Renal cortex interstitium (tissue), 11 donors: ENCODE results near the gene SFTPA2. TPM values are rescaled to one million over a fixed set of nuclear protein-coding genes. Genes with fewer than 3 reads are reported as not detected.
"Not testable (repeated sequence)": the region's sequence is repeated elsewhere in the genome, so short reads cannot be mapped to it uniquely, and the experiment has no call there.

Source experiments
- DNase-seq, 11 donors: peaks; one replicate each; pipeline ENCODE4 v3.0.0-alpha.2; 2013; ENCODE audit warnings: low read depth in 9 of 11, low spot score in 4 of 11; ENCODE audit errors: extremely low read depth in 1 of 11
- polyA plus RNA-seq, 3 donors: library from polyadenylated mRNA; unstranded; fragments of 120-200 nt; gene quantifications; one replicate each; pipeline ENCODE4 v1.2.1, GENCODE V29; 2013; ENCODE audit not compliant: insufficient read length in 3 of 3

The SFTPA2 gene
- polyA plus RNA-seq, 3 donors: 0.09 TPM; not detected in 2

DNA sequence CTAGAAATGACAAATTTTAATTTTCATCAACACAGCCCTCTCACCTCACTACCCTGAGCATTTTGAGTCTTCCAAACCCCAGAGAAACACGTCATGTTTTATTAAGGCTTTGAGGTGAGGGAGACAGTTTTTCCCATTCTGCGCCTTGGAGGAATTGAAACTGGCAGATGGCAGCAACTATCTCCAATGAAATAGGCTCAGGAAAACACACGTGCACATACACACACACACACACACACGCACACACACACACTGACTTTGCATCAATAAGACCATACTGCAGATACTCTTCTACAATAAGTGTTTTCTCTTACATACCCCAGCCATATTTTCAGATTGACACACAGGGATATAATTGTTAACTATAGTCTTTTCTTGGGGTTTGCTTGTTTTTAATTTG, 3.2 kb upstream of the SFTPA2 start:
- DNase-seq: no peak

DNA sequence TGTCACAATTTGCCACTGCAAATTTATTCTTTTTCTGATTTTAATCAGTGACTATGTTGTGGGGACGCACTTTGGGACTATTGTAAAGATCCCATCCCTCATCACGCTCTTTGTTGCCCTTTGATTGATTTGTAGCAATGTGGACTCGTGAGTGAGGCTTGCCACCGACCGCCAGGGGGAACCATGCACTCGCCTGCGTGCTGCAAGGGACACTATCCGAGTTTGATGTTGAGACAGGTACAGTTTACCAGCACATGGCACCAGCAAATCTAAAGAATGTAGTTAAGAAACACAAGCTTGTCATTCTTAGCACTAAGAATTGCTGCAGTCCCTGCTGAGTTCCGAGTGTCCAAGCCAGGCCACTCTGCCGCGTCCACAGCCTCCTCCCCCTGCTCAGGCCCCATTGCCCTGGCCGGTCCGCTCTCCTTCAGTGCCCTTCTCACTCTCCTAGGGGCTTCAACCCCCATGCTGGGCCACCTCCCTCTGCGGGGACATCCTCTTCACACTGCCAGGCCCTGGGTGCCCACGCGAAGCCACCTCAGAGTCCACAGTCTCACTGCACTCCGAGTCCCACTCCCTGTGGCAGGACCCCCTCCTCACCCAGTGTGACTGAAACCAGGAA, 2.0 kb upstream of the SFTPA2 start:
- peak; percentile 19 to 63 (median 40) for DNase-seq

DNA sequence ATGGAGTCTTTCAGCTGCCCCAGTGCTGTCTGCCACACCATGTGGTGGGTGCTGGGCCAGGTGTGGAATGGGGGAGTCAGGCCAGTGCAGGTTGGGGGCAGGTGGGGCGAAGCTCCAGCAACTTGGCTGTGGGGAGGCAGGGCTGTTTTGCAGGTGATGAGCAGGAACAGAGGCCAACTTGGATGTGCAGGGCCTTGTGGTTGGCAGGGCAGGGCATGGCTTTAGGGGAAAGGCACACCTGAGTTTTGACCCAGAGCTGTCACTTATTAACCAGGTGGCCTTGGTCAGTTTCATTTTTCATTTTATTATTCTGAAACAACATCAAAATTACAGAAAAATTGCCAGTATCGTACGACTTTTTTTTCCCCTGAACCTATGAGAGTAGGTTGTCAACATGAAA, 1.1 kb upstream of the SFTPA2 start:
- DNase-seq: no peak

DNA sequence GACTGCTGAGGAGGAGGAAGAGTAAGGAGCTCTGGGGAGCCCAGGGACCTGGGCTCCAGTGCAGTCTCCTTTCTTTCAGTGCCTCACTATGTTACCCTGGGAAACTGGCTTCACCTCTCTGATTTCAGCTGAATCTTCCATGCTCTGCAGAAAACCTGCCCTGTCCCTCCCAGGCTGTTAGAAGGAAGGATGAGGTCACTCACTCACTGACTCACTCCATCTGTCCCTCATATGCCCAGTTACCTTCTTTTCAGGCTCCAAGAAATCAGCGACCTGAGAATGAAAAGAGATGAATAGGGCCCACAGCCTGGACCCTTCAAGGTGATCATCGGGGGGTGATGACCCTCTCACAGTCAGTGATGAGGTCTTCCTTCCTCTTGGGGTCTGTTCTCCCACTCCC, 481 bp downstream of the SFTPA2 start:
- no peak for DNase-seq

DNA sequence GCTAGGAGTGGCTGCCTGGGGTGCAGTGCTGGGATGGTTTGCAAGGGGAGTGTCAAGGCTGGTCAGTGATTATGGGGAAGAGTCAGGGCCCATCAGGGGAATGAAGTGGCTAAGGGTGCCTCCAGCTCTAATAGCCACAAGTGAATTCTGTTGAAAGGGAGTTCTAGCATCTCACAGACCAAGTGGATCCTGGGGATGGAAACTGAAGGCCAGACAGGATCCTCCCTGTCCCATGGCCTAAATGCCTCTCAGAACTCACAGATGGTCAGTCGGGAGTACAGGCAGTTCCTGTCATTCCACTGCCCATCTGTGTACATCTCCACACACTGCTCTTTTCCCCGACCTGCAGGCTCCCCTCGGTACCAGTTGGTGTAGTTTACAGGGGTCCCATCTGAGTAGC, 3.2 kb downstream of the SFTPA2 start:
- not testable (repeated sequence) for DNase-seq

DNA sequence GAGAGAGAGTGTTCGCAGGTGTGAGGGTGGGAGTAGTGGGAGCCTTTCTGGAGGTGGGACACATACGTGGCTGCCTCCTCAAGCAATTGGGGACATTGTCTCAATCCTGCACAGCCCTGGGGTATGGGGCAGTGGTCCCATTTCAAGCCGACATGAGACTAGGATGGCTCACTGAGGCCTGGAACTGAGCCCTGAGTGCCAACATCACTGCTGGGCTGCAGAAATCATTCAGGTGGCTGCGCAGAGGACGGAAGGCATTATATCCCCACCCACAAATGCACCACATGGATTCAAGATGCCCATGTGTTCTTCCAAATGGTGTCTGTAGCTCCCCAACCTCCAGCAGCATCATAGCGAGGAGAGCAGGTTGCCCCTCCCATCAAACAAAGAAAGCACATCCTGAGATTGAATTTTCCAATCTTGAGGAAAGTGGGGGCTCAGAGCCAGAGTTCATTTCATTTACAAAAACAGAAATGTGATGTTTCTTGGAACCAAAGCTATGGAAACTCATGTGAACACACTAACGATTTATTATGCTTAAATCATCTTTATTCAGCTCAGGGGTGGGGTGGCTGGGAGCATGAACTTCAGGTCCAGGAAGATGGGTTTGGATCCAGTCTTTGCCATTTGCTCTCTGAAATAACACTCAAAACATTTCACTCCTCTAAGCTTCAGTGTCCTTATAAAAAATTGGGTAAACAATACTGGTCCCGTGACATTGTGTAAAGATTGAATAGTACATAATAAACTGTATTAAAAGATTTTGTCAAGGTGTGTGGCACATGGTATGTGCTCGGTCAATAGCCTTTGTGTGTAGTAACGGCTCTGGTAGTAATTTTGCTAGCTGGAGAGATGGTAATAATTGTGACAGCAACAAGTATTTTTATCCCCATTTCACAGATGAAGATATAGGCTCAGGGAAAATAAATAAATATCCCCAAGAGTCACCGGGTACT, 4.6 kb downstream of the SFTPA2 start:
- no peak for DNase-seq

DNA sequence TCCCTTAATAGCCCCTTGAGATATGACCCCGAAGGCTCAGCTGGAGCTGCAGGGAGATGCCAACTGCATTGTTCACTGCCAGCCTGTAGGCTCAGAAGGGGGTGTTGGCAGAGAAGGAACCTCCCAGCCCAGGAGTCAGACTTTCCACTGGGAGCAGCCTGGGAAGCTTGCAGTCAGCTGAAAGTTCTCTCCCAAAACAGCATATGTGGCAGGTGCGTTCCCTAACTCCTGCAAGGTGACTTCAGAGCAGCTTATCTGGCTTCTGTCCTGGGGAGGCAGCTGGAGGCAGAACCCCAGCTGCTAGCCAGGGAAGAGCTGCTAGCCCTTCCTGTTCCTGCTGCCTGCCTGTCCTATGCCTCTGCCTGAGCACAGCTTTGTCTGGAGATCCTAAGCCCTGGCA, 8.1 kb downstream of the SFTPA2 start:
- no peak for DNase-seq

DNA sequence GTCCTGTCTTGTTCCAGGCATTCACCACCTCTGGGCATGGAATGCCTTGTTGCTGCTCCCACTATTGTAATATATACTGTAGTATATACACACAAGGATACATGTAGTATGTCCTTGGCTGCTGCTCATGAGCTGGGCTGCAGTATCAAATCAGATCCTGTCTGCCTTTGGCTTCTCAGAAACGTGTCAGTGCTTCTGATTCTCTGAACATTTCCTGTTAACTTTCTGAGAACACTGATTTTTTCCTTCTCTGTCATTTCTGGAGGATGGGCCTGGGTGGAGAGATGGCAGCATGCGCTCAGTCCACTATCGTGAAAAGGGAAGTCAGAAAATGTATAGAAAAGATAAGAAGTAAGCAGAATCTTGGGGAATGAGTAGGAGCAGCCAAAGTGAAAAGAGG, 12.2 kb downstream of the SFTPA2 start:
- DNase-seq: no peak

DNA sequence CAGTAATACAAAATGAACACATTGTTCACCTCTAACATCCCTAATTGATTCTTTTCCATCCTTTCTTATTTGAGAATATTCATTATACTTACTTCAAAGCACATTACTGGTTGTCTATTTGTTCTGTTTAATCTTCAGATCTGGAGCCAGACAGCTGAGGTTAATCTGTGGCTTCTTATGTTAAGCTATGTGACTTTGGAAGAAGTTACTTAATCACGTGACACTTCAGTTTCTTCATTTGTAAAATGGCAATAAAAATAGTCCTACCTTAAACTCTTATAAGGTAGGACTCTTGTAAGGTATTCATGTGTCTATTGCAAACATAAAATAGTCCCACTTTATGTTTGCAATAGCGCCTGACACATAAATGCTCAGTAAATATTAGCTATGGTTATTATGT, 13.1 kb downstream of the SFTPA2 start:
- not testable (repeated sequence) for DNase-seq

DNA sequence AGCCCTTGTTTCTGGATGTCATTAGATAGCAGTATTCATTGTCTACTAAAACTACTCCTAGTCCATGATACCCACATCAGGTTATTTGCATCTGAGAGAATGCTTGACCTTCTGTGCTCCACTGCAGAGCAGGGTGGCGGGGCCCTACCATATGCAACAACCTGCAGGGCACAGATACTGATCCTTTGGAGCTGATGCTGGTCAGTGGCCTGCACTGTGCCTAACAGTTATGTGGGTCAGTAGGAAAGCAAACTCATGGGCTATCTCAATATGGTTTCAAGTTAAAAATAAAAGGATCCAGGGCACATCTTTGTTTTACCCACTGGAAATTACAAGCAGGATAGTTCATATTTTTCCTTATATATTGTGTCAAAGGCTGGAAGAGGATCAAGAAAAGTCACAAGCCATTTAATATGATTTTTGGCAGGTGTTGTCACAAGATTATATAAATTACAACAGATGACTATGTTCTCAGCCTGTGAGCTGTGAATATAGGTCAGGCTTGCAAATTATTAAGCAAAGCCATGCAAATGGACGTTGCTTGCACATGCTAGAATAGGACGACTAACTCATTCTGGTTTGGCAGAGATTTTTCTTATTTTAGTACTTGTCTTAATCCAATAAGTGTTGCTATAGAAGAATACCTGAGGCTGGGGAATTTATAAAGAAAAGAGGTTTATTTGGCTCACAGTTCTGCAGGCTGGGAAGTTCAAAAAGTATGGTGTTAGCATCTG, 15.1 kb downstream of the SFTPA2 start:
- DNase-seq: not testable (repeated sequence)

DNA sequence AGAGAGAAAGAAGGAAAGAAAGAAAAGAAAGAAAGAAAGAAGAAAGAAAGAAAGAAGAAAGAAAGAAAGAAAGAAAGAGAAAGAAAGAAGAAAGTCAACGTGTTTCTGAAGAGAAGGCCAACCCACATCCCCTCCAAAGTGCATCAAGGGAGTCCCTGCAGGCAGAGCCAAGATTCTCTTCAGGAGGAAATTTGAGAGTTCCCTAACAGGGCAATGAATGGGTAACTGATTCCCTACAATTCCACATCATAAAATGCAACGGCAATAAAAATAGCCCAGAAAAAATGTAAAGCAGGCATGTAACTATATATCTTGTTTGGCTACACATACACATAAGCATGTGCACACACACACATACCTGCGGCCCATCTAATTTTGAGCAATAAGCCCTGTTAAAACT, 15.8 kb downstream of the SFTPA2 start:
- DNase-seq: not testable (repeated sequence)

DNA sequence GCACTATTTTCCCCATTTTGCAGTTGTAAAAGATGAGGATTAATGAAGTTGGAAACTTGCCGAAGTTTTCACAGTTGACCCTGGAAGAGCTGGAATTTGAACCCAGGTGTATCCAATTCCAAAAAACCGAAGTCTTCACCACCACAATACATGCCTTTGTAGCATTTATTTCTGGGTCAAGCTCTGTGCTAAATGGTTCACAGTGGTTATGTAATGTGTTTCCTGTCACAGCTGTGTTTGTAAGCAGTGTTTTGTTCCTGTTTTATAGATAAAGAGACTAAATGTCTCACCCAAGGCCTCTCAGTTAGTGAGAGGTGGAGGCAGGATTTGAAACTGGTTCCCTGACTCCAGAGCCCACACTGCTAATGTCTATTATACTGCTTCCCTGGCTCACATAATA, 17.6 kb downstream of the SFTPA2 start:
- no peak for DNase-seq

DNA sequence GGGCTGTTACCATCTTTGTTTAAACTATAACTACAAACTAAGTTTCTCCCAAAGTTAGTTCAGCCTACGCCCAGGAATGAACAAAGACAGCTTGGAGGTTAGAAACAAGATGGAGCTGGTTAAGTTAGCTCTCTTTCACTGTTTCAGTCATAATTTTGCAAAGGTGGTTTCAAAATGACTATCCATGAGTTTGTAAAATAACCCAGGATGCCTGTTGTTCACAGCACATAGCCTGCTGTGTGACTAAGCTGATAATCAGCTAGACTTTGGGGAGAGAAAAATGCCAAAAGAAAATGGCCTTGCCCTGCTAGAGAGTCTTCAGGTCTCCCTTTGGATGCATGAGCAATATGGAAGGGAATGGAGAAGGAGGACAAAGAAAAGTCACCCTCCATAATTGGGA, 19.3 kb downstream of the SFTPA2 start:
- DNase-seq: not testable (repeated sequence)

DNA sequence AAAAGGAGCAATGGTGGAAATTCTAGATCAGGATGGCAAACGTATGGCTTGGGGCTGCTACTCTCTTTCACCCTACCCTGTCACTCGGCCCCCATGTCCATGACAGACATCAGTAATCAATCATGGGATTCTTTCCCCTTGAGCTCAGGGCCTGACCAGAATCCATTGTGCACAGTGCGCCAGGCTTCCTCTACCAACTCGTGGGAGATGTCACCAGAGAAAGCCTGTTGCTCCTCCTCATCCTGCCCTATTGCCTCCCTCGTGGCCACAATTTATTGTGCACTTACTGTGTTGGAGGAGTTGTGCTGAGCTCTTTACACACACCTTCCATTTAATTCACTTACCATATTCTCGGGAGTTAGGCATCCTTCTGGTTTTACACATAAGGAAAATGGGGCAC, 21.9 kb downstream of the SFTPA2 start:
- DNase-seq: not testable (repeated sequence)

DNA sequence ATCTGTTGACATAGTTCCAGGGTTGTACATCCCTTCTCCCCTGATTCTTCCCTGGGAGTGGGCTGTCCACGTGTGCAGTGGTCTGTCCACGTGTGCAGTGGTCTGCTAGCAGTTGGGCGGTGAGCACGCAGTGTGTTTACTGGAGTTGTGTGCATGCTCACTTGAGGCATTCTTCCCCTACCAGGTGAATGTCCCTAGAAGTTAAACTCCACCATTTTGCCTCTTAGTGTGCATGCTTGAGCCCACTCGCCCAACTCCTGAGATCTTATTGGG, 26.4 kb downstream of the SFTPA2 start:
- DNase-seq: not testable (repeated sequence)

DNA sequence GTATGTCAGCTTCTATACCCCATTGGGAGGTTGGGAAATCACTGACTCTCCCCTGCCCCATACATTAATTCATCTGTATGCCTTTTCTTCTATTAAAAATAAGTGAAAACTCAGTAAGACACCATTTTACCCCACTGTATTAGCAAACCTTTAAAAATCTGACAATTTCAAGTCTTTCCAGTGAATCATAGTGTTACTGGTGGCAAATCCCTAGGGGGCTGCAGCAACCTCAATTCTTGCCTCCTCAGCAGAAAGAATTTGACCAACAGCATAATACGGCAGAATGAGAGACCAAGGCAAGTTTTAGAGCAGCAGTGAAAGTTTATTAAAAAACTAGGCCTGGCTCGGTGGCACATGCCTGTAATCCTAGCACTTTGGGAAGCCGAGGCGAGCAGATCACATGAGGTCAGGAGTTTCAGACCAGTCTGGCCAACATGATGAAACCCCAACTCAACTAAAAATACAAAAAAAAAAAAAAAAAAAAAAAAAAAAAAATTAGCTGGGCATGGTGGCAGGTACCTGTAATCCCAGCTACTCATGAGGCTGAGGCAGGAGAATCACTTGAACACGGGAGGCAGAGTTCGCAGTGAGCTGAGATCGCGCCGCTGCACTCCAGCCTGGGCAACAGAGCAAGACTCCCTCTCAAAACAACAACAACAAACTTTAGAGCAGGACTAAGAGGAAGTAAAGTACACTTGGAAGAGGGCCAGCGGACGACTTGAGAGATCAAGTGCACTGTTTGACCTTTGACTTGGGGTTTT, 26.9 kb downstream of the SFTPA2 start:
- DNase-seq: not testable (repeated sequence)

DNA sequence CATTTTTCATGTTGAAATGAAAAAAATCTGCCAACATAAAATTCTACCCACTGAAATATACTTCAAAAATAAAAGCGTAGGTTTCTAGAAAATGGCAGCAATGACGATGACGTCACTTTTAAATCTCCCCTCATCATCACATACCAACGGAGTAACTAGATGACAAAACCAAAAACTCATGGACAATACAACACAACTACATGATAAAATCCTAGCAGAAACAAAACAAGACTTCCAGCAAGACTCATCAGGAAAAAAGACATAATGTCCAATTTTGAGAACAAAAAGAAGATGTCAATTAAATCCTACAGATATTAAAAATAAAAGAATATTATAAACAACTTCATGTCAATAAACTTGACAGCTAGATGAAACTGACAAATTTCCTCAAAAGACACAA, 31.9 kb downstream of the SFTPA2 start:
- DNase-seq: not testable (repeated sequence)

DNA sequence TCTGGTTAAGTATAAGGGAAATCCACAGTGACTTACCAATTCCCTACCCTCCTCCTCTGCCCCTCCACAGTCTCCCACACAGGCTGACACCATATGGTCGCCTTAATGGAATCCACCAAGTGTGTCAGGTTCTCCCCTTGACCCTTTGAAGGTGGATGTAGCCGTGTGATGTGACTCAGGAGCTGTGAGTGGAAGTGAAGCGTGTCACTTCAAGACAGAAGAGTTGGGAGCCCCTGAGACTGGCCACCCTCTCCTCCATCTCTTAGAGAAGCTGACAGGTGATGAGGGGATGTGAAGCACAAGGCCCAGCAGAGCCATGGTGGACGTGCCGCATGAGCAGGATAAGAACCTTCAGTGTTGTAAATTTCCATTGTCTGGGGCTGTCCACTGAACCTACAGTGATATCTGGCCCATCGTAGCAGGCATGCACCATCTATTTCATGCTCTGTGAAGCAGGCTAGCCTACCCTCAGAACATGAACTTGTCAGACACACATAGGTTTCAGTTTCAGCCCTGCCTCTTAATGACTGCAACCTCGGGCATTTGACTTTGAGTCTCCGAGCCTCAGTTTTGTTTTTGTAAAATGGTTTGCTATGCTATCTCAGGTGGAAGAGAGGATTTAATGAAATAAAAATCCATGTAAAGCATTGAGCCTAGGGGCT, 35.0 kb downstream of the SFTPA2 start:
- not testable (repeated sequence) for DNase-seq
